K562 (cell line): ENCODE results near the gene CFAP70. TPM values are rescaled to one million over a fixed set of nuclear protein-coding genes. Genes with fewer than 3 reads are reported as not detected.

Experiments
- JUN ChIP-seq, 2 experiments: sonication (generic) in 1 of 2; formaldehyde crosslinking in 1 of 2; IDR thresholded peaks; 2 replicates each; pipeline versions ENCODE4 v1.6.1 to v1.8.0; 2012 to 2022; ENCODE audit warnings: borderline replicate concordance in 2 of 2, mild to moderate bottlenecking in 2 of 2, improper control_type of control experiment in 1 of 2, low read depth in 1 of 2, low read length in 1 of 2, missing genetic modification reagents in 1 of 2
- MTA1 ChIP-seq: fragments of 450-650 bp; IDR thresholded peaks from 2 replicates; pipeline ENCODE4 v1.6.1; 2017; ENCODE audit warnings: borderline replicate concordance
- NBN ChIP-seq: fragments of 450-650 bp; IDR thresholded peaks from 2 replicates; pipeline ENCODE4 v1.6.1; 2016; ENCODE audit warnings: low read depth, mild to moderate bottlenecking
- SMARCA4 ChIP-seq: fragments of 450-650 bp; IDR thresholded peaks from 2 replicates; pipeline ENCODE4 v1.6.1; 2016
- ZNF197 ChIP-seq: fragments of 200-800 bp; sonication (Bioruptor generic); IDR thresholded peaks from 2 replicates; pipeline ENCODE4 v1.6.1; 2016; ENCODE audit warnings: low read depth, missing genetic modification characterization, missing compliant biosample characterization
- ZNF407 ChIP-seq: fragments of 450-650 bp; IDR thresholded peaks from 2 replicates; pipeline ENCODE4 v1.6.1; 2016; ENCODE audit warnings: low read depth
- polyA plus RNA-seq, 8 experiments: library from polyadenylated mRNA; depleted of rRNA in 4 of 8; stranded (reverse) in 5 of 8; unstranded in 3 of 8; fragments of >200 nt; fragmentation: Nextera tagmentation in 2 of 8; fragmentation: Illumina TruSeq in 1 of 8; extraction: Ambion mirVana in 2 of 8; extraction: Trizol in 1 of 8; gene quantifications; 2 replicates each; pipeline versions ENCODE4 v1.2.1 to v1.2.3, GENCODE V29; 2011 to 2014; ENCODE audit warnings: inconsistent platforms in 1 of 8, missing spikeins in 1 of 8
- total RNA-seq, 7 experiments: library from RNA; depleted of rRNA in 6 of 7; stranded (reverse); fragments of >200 nt in 6 of 7; fragmentation: Illumina TruSeq in 2 of 7; extraction: Trizol in 2 of 7; gene quantifications; 2 replicates each; pipeline versions ENCODE4 v1.2.1 to v1.2.3, GENCODE V29; 2011 to 2021; ENCODE audit warnings: low replicate concordance in 1 of 7

CFAP70 gene
- total and polyA plus RNA-seq, 9 of the 15 experiments (the other 6 are each of a cell fraction or from before 2014, with no cell fraction given) = 0.27 to 1.6 (median 0.86) TPM

DNA sequence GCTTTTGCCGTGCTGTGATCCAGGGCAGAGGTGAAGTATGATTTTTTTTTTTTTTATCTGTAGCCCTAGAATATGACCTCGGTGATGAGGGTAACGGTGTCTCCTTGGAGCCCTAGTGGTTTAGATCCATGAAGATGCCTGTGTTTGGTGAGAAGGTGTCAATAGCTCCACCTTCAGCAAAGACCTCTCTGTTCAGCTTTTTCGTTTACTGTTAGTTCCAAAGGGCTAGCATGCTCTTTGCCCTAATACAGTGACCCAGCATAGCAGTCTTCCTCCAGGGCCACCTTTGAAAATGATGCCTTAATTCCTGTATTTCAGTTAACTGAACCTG is 105.5 kb downstream of the CFAP70 start (continued):
- TF ChIP-seq ZNF407 (no peak), JUN (IDR thresholded peaks at IDR 0.05; ENCODE audit: borderline replicate concordance, low read depth, low read length) (peak; percentile 31; the same call in 1 of the 2 replicates), JUN (CRISPR knock-in tag; IDR thresholded peaks at IDR 0.05; ENCODE audit: borderline replicate concordance) (no peak), NBN (peak; percentile 54; the same call in 1 of the 2 replicates), MTA1 (0 out of 2 replicates have a peak, but pooled peaks have one; percentile 7), SMARCA4 (0 out of 2 replicates have a peak, but pooled peaks have one; percentile 26), ZNF197 (CRISPR knock-in tag) (no peak)
